ENCODE results near the gene DIAPH2. TPM values are rescaled to one million over a fixed set of nuclear protein-coding genes. Genes with fewer than 3 reads are reported as not detected.

The DIAPH2 gene
- total and polyA plus RNA-seq, 2 of the 13 experiments (the other 11 are each of a cell fraction or from before 2014, with no cell fraction given) = 2.1 to 8.5 TPM

GRCh38 chrX:97215186-97215585 lies 530.5 kb downstream of the DIAPH2 start:
- H3K36me3 ChIP-seq (replicated peaks in 1 of 2; ENCODE audit: control insufficient read depth in 1 of 2, insufficient read depth in 2 of 2, low read length in 2 of 2) = no peaks in the 10 kb centered on the region
- ChIA-PET POLR2A (no interaction called here), CTCF (ENCODE audit: low intra/inter-chr PET ratio, low total read pairs) (no interaction called here)
- no peak for DNase-seq (ENCODE audit: low spot score)
- H3K79me2 ChIP-seq (ENCODE audit: insufficient read depth, low read length) = no peaks in the 10 kb centered on the region
- intact Hi-C loops (cut with micrococcal nuclease; ENCODE audit: unreplicated experiment) (no loop called here), in situ Hi-C loops (cut with HindIII; ENCODE audit: extremely low pct_ligation_motif_present, low pct_unique_long_range_greater_than_20kb) (no loop called here)
- H3K27ac ChIP-seq (ENCODE audit: extremely low read length, insufficient read depth, low read length) = no peak overlapping the region
- no peaks in the 10 kb centered on the region for H3K27me3 ChIP-seq (ENCODE audit: control insufficient read depth in 1 of 2, insufficient read depth in 2 of 2, low read length in 2 of 2)
- H3K4me3 ChIP-seq (replicated peaks in 1 of 3; ENCODE audit: insufficient read depth in 1 of 3, low read depth in 2 of 3, low read length in 3 of 3) = no peak overlapping the region
- no peak for ATAC-seq
- no peaks in the 10 kb centered on the region for H3K4me1 ChIP-seq (ENCODE audit: insufficient read depth, low read length)
- 94% methylated on average over 1 of the region's 1 CpG for WGBS (ENCODE audit: low lambda C conversion rate)
- no peak for TF ChIP-seq ZNF205 (CRISPR knock-in tag; IDR thresholded peaks at IDR 0.05)
- TF ChIP-seq, protein P1, sequence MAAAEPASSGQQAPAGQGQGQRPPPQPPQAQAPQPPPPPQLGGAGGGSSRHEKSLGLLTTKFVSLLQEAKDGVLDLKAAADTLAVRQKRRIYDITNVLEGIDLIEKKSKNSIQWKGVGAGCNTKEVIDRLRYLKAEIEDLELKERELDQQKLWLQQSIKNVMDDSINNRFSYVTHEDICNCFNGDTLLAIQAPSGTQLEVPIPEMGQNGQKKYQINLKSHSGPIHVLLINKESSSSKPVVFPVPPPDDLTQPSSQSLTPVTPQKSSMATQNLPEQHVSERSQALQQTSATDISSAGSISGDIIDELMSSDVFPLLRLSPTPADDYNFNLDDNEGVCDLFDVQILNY (CRISPR knock-in tag; conservative IDR thresholded peaks at IDR 0.05) = no peak
- no peaks in the 10 kb centered on the region for H3K9me3 ChIP-seq (ENCODE audit: low read length)
- no peaks in the 10 kb centered on the region for H4K20me1 ChIP-seq (ENCODE audit: insufficient read depth, low read length)
- no peak for FAIRE-seq
- BruUV-seq (replicated peaks) = no TSS peak
- H3K9ac ChIP-seq (ENCODE audit: insufficient read depth, low read depth, low read length) = no peak overlapping the region
- no peak overlapping the region for H2AFZ ChIP-seq (ENCODE audit: low read length)
- no peak overlapping the region for H3K4me2 ChIP-seq (ENCODE audit: low read depth, low read length)

DNA sequence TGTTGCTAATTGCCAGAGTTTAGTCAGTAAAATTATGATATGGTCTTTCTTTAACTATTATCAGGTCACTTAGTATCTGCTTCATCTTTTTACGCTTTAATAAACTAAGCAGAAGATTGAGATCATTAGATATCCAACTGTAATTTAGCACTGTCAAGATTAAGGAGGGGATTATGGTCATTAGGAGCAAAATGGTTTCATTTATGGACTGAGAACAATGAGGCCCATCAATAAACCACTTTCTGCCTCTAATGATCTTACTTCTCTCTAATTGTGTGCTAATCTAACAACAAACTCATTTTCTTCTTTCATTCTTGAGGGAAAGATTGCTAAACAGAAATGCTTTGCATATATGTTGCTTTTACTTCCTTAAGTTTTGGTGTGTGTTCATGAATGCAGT lies 539.5 kb downstream of the DIAPH2 start:
- intact Hi-C loops (cut with micrococcal nuclease; ENCODE audit: unreplicated experiment) (no loop called here), in situ Hi-C loops (cut with HindIII; ENCODE audit: extremely low pct_ligation_motif_present, low pct_unique_long_range_greater_than_20kb) (no loop called here)
- Histone ChIP-seq H3K4me3 (replicated peaks in 1 of 3; ENCODE audit: insufficient read depth in 1 of 3, low read depth in 2 of 3, low read length in 3 of 3) (no peak overlapping the region), H2AFZ (ENCODE audit: low read length) (no peak overlapping the region), H3K4me1 (ENCODE audit: insufficient read depth, low read length) (no peaks in the 10 kb centered on the region), H3K4me2 (ENCODE audit: low read depth, low read length) (no peak overlapping the region), H4K20me1 (ENCODE audit: insufficient read depth, low read length) (no peaks in the 10 kb centered on the region), H3K79me2 (ENCODE audit: insufficient read depth, low read length) (no peaks in the 10 kb centered on the region), H3K36me3 (replicated peaks in 1 of 2; ENCODE audit: control insufficient read depth in 1 of 2, insufficient read depth in 2 of 2, low read length in 2 of 2) (no peaks in the 10 kb centered on the region), H3K9ac (ENCODE audit: insufficient read depth, low read depth, low read length) (no peak overlapping the region), H3K27me3 (ENCODE audit: control insufficient read depth in 1 of 2, insufficient read depth in 2 of 2, low read length in 2 of 2) (no peaks in the 10 kb centered on the region), H3K27ac (ENCODE audit: extremely low read length, insufficient read depth, low read length) (no peak overlapping the region), H3K9me3 (ENCODE audit: low read length) (no peaks in the 10 kb centered on the region)
- ATAC-seq (no peak), DNase-seq (ENCODE audit: low spot score) (no peak), FAIRE-seq (no peak)
- ChIA-PET CTCF (ENCODE audit: low intra/inter-chr PET ratio, low total read pairs) (no interaction called here), POLR2A (no interaction called here)
- no TSS peak for BruUV-seq (replicated peaks)
- WGBS (ENCODE audit: low lambda C conversion rate) = 88% methylated on average over 1 of the region's 1 CpG
- TF ChIP-seq, protein P2, sequence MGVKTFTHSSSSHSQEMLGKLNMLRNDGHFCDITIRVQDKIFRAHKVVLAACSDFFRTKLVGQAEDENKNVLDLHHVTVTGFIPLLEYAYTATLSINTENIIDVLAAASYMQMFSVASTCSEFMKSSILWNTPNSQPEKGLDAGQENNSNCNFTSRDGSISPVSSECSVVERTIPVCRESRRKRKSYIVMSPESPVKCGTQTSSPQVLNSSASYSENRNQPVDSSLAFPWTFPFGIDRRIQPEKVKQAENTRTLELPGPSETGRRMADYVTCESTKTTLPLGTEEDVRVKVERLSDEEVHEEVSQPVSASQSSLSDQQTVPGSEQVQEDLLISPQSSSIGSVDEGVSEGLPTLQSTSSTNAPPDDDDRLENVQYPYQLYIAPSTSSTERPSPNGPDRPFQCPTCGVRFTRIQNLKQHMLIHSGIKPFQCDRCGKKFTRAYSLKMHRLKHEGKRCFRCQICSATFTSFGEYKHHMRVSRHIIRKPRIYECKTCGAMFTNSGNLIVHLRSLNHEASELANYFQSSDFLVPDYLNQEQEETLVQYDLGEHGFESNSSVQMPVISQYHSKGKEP (CRISPR knock-in tag; IDR thresholded peaks at IDR 0.05) = no peak
- TF ChIP-seq PCBP2 (optimal IDR thresholded peaks at IDR 0.05; ENCODE audit: low read depth, low read length, poor library complexity, severe bottlenecking) = no peak
- no peak for TF ChIP-seq ZNF431 (CRISPR knock-in tag; IDR thresholded peaks at IDR 0.05; ENCODE audit: borderline replicate concordance, low read depth)
- TF ChIP-seq ZNF205 (CRISPR knock-in tag; IDR thresholded peaks at IDR 0.05) = no peak
- TF ChIP-seq ZNF598 (CRISPR knock-in tag; IDR thresholded peaks at IDR 0.05; ENCODE audit: borderline replicate concordance) = no peak
- TF ChIP-seq, protein P3, sequence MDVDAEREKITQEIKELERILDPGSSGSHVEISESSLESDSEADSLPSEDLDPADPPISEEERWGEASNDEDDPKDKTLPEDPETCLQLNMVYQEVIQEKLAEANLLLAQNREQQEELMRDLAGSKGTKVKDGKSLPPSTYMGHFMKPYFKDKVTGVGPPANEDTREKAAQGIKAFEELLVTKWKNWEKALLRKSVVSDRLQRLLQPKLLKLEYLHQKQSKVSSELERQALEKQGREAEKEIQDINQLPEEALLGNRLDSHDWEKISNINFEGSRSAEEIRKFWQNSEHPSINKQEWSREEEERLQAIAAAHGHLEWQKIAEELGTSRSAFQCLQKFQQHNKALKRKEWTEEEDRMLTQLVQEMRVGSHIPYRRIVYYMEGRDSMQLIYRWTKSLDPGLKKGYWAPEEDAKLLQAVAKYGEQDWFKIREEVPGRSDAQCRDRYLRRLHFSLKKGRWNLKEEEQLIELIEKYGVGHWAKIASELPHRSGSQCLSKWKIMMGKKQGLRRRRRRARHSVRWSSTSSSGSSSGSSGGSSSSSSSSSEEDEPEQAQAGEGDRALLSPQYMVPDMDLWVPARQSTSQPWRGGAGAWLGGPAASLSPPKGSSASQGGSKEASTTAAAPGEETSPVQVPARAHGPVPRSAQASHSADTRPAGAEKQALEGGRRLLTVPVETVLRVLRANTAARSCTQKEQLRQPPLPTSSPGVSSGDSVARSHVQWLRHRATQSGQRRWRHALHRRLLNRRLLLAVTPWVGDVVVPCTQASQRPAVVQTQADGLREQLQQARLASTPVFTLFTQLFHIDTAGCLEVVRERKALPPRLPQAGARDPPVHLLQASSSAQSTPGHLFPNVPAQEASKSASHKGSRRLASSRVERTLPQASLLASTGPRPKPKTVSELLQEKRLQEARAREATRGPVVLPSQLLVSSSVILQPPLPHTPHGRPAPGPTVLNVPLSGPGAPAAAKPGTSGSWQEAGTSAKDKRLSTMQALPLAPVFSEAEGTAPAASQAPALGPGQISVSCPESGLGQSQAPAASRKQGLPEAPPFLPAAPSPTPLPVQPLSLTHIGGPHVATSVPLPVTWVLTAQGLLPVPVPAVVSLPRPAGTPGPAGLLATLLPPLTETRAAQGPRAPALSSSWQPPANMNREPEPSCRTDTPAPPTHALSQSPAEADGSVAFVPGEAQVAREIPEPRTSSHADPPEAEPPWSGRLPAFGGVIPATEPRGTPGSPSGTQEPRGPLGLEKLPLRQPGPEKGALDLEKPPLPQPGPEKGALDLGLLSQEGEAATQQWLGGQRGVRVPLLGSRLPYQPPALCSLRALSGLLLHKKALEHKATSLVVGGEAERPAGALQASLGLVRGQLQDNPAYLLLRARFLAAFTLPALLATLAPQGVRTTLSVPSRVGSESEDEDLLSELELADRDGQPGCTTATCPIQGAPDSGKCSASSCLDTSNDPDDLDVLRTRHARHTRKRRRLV (CRISPR knock-in tag; IDR thresholded peaks at IDR 0.05) = no peak

All from HepG2 (cell line).